Peyer's patch (tissue), 4 donors: ENCODE data around the gene PHF21B.

Experiments used
- CTCF ChIP-seq, 6 experiments: fragments of 450-650 bp in 4 of 6; fragments of 200-600 bp in 2 of 6; sonication (generic) in 1 of 6; IDR thresholded peaks; one replicate each; pipeline ENCODE4 v1.5.1; 2017 to 2019; ENCODE audit warnings: antibody characterized with exemption in 6 of 6, mild to moderate bottlenecking in 3 of 6, moderate library complexity in 1 of 6
- POLR2A ChIP-seq, 2 donors: fragments of 450-650 bp; IDR thresholded peaks; one replicate each; pipeline ENCODE4 v1.5.1; 2017; ENCODE audit warnings: antibody characterized with exemption in 2 of 2, mild to moderate bottlenecking in 2 of 2, moderate library complexity in 2 of 2

GRCh38 chr22:45053571-45053970, 43.8 kb upstream of the PHF21B start:
- TF ChIP-seq POLR2A (IDR thresholded peaks at IDR 0.05) (no peak), CTCF (IDR thresholded peaks at IDR 0.05) (no peak)
